ENCODE measurements around the gene EBLN2. TPM values are rescaled to one million over a fixed set of nuclear protein-coding genes. Genes with fewer than 3 reads are reported as not detected.

EBLN2 gene
- total RNA-seq: 5.4 and 7.7 TPM in 2 replicates

GRCh38 chr3:73061416-73061815, at the start of gene EBLN2:
Gene EBLN2, plus strand, starts transcription at chr3:73061659. Its CDS starts 423 bp downstream, at chr3:73062082.

Other genes starting within 250 kb of the EBLN2 start
- gene SHQ1, start 213.2 kb upstream of the EBLN2 start, total RNA-seq: 19.6 and 22.7 TPM in 2 replicates
- 6.1 and 16.1 TPM in 2 replicates for gene GXYLT2, start 173.6 kb upstream of the EBLN2 start, total RNA-seq
- 68.6 and 75.5 TPM in 2 replicates for gene PPP4R2, start 64.8 kb upstream of the EBLN2 start, total RNA-seq

Measured in uterine smooth muscle cell (primary cell).